ENCODE results near the gene SLC25A29.

The SLC25A29 gene

GRCh38 chr14:100292301-100292775 lies 13.9 kb downstream of the SLC25A29 start:
- no CpG with 5 or more reads among the region's 61 CpGs for WGBS (ENCODE audit: extremely low coverage, insufficient coverage, low lambda C conversion rate)
- H3K23ac ChIP-seq (ENCODE audit: low read length) = no peak overlapping the region
- H2AK5ac ChIP-seq (ENCODE audit: low read length) = no peak overlapping the region
- H3K4me1 ChIP-seq (ENCODE audit: control insufficient read depth, low read depth, low read length) = no peaks in the 10 kb centered on the region
- H2BK120ac ChIP-seq (ENCODE audit: low read depth, low read length) = no peak overlapping the region
- no peak overlapping the region for H3K4me3 ChIP-seq (ENCODE audit: low read length)
- no peak overlapping the region for H3K27ac ChIP-seq (ENCODE audit: low read depth, low read length)
- no peak overlapping the region for H3K56ac ChIP-seq (ENCODE audit: low read length)
- no peak overlapping the region for H3K9ac ChIP-seq (ENCODE audit: low read length)
- H2BK15ac ChIP-seq (replicated peaks; ENCODE audit: low read depth) = no peak overlapping the region
- peaks cover under 1% of the 10 kb centered on the region for H3K79me1 ChIP-seq (ENCODE audit: low read length)
- H2BK5ac ChIP-seq (ENCODE audit: low read length) = no peak overlapping the region
- H3K4ac ChIP-seq (ENCODE audit: low read depth, low read length) = no peak overlapping the region
- no peaks in the 10 kb centered on the region for H3K27me3 ChIP-seq (ENCODE audit: insufficient read depth, low read length, poor library complexity)
- H4K8ac ChIP-seq (ENCODE audit: low read depth, low read length) = no peak overlapping the region
- DNase-seq = no peak
- no peak overlapping the region for H3K4me2 ChIP-seq (ENCODE audit: low read length)
- no peak overlapping the region for H3K18ac ChIP-seq (ENCODE audit: low read length)
- H3K79me2 ChIP-seq (ENCODE audit: control insufficient read depth, insufficient read depth, low read length) = no peaks in the 10 kb centered on the region
- no peak overlapping the region for H4K5ac ChIP-seq (ENCODE audit: low read length)
- H3K36me3 ChIP-seq (ENCODE audit: control insufficient read depth, insufficient read depth, low read length) = peaks cover 5% of the 10 kb centered on the region

- Histone ChIP-seq H3K27ac (ENCODE audit: low read depth, low read length) (no peak overlapping the region), H3K79me1 (ENCODE audit: low read length) (no peaks in the 10 kb centered on the region), H3K56ac (ENCODE audit: low read length) (no peak overlapping the region), H3K27me3 (ENCODE audit: insufficient read depth, low read length, poor library complexity) (no peaks in the 10 kb centered on the region), H2AK5ac (ENCODE audit: low read length) (no peak overlapping the region), H4K5ac (ENCODE audit: low read length) (no peak overlapping the region), H2BK15ac (replicated peaks; ENCODE audit: low read depth) (no peak overlapping the region), H3K36me3 (ENCODE audit: control insufficient read depth, insufficient read depth, low read length) (peaks cover 5% of the 10 kb centered on the region), H3K79me2 (ENCODE audit: control insufficient read depth, insufficient read depth, low read length) (no peaks in the 10 kb centered on the region), H4K8ac (ENCODE audit: low read depth, low read length) (no peak overlapping the region), H3K4ac (ENCODE audit: low read depth, low read length) (no peak overlapping the region), H3K4me1 (ENCODE audit: control insufficient read depth, low read depth, low read length) (no peaks in the 10 kb centered on the region), H2BK120ac (ENCODE audit: low read depth, low read length) (no peak overlapping the region), H3K9ac (ENCODE audit: low read length) (no peak overlapping the region), H3K23ac (ENCODE audit: low read length) (no peak overlapping the region), H3K4me2 (ENCODE audit: low read length) (no peak overlapping the region), H3K4me3 (ENCODE audit: low read length) (no peak overlapping the region), H2BK5ac (ENCODE audit: low read length) (no peak overlapping the region), H3K18ac (ENCODE audit: low read length) (no peak overlapping the region)
- no CpG with 5 or more reads among the region's 13 CpGs for WGBS (ENCODE audit: extremely low coverage, insufficient coverage, low lambda C conversion rate)
- no peak for DNase-seq
Observed at GRCh38 chr14:100291305-100292075, 14.8 kb downstream of the SLC25A29 start.

- Histone ChIP-seq H3K4me3 (ENCODE audit: low read length) (no peak overlapping the region), H3K27ac (ENCODE audit: low read depth, low read length) (no peak overlapping the region), H4K8ac (ENCODE audit: low read depth, low read length) (no peak overlapping the region), H3K4me1 (ENCODE audit: control insufficient read depth, low read depth, low read length) (no peaks in the 10 kb centered on the region), H2BK120ac (ENCODE audit: low read depth, low read length) (no peak overlapping the region), H3K79me1 (ENCODE audit: low read length) (no peaks in the 10 kb centered on the region), H2AK5ac (ENCODE audit: low read length) (no peak overlapping the region), H2BK5ac (ENCODE audit: low read length) (no peak overlapping the region), H3K18ac (ENCODE audit: low read length) (no peak overlapping the region), H3K23ac (ENCODE audit: low read length) (no peak overlapping the region), H3K36me3 (ENCODE audit: control insufficient read depth, insufficient read depth, low read length) (peaks cover 5% of the 10 kb centered on the region), H3K4me2 (ENCODE audit: low read length) (no peak overlapping the region), H4K5ac (ENCODE audit: low read length) (no peak overlapping the region), H3K79me2 (ENCODE audit: control insufficient read depth, insufficient read depth, low read length) (no peaks in the 10 kb centered on the region), H3K4ac (ENCODE audit: low read depth, low read length) (no peak overlapping the region), H2BK15ac (replicated peaks; ENCODE audit: low read depth) (no peak overlapping the region), H3K9ac (ENCODE audit: low read length) (no peak overlapping the region), H3K27me3 (ENCODE audit: insufficient read depth, low read length, poor library complexity) (no peaks in the 10 kb centered on the region), H3K56ac (ENCODE audit: low read length) (no peak overlapping the region)
- DNase-seq = no peak
- no CpG with 5 or more reads among the region's 12 CpGs for WGBS (ENCODE audit: extremely low coverage, insufficient coverage, low lambda C conversion rate)
Observed at GRCh38 chr14:100290607-100291304, 15.5 kb downstream of the SLC25A29 start.

- H2BK120ac ChIP-seq (ENCODE audit: low read depth, low read length) = no peak overlapping the region
- no peaks in the 10 kb centered on the region for H3K27me3 ChIP-seq (ENCODE audit: insufficient read depth, low read length, poor library complexity)
- no peak overlapping the region for H2AK5ac ChIP-seq (ENCODE audit: low read length)
- no peaks in the 10 kb centered on the region for H3K79me2 ChIP-seq (ENCODE audit: control insufficient read depth, insufficient read depth, low read length)
- WGBS (ENCODE audit: extremely low coverage, insufficient coverage, low lambda C conversion rate) = no CpG with 5 or more reads among the region's 9 CpGs
- no peak overlapping the region for H2BK15ac ChIP-seq (replicated peaks; ENCODE audit: low read depth)
- H3K4me2 ChIP-seq (ENCODE audit: low read length) = no peak overlapping the region
- H3K4me1 ChIP-seq (ENCODE audit: control insufficient read depth, low read depth, low read length) = no peaks in the 10 kb centered on the region
- no peak overlapping the region for H4K5ac ChIP-seq (ENCODE audit: low read length)
- no peak overlapping the region for H3K18ac ChIP-seq (ENCODE audit: low read length)
- no peak overlapping the region for H3K56ac ChIP-seq (ENCODE audit: low read length)
- peaks cover 5% of the 10 kb centered on the region for H3K36me3 ChIP-seq (ENCODE audit: control insufficient read depth, insufficient read depth, low read length)
- no peak overlapping the region for H3K9ac ChIP-seq (ENCODE audit: low read length)
- no peak overlapping the region for H3K27ac ChIP-seq (ENCODE audit: low read depth, low read length)
- no peak overlapping the region for H2BK5ac ChIP-seq (ENCODE audit: low read length)
- no peak overlapping the region for H3K4ac ChIP-seq (ENCODE audit: low read depth, low read length)
- no peak overlapping the region for H3K4me3 ChIP-seq (ENCODE audit: low read length)
- no peak for DNase-seq
- H3K79me1 ChIP-seq (ENCODE audit: low read length) = no peaks in the 10 kb centered on the region
- no peak overlapping the region for H3K23ac ChIP-seq (ENCODE audit: low read length)
- no peak overlapping the region for H4K8ac ChIP-seq (ENCODE audit: low read depth, low read length)
Observed at GRCh38 chr14:100289916-100290606, 16.2 kb downstream of the SLC25A29 start.

GRCh38 chr14:100288382-100289185 lies 17.7 kb downstream of the SLC25A29 start:
- Histone ChIP-seq H3K4me2 (ENCODE audit: low read length) (no peak overlapping the region), H3K27ac (ENCODE audit: low read depth, low read length) (no peak overlapping the region), H3K23ac (ENCODE audit: low read length) (no peak overlapping the region), H3K56ac (ENCODE audit: low read length) (no peak overlapping the region), H2AK5ac (ENCODE audit: low read length) (no peak overlapping the region), H2BK120ac (ENCODE audit: low read depth, low read length) (no peak overlapping the region), H3K36me3 (ENCODE audit: control insufficient read depth, insufficient read depth, low read length) (peaks cover 5% of the 10 kb centered on the region), H3K79me1 (ENCODE audit: low read length) (no peaks in the 10 kb centered on the region), H3K9ac (ENCODE audit: low read length) (no peak overlapping the region), H2BK5ac (ENCODE audit: low read length) (no peak overlapping the region), H3K4ac (ENCODE audit: low read depth, low read length) (no peak overlapping the region), H3K79me2 (ENCODE audit: control insufficient read depth, insufficient read depth, low read length) (no peaks in the 10 kb centered on the region), H3K4me3 (ENCODE audit: low read length) (no peak overlapping the region), H4K5ac (ENCODE audit: low read length) (no peak overlapping the region), H3K27me3 (ENCODE audit: insufficient read depth, low read length, poor library complexity) (no peaks in the 10 kb centered on the region), H4K8ac (ENCODE audit: low read depth, low read length) (no peak overlapping the region), H2BK15ac (replicated peaks; ENCODE audit: low read depth) (no peak overlapping the region), H3K18ac (ENCODE audit: low read length) (no peak overlapping the region), H3K4me1 (ENCODE audit: control insufficient read depth, low read depth, low read length) (peaks cover 2% of the 10 kb centered on the region)
- DNase-seq = no peak
- WGBS (ENCODE audit: extremely low coverage, insufficient coverage, low lambda C conversion rate) = no CpG with 5 or more reads among the region's 12 CpGs
